HG02763 (cell line): ENCODE measurements around the gene CDCA3.
"Not testable (repeated sequence)": the region's sequence is repeated elsewhere in the genome, so short reads cannot be mapped to it uniquely, and the experiment has no call there.

Experiments used
- ATAC-seq: cut with Tn5 transposase; IDR thresholded peaks from one replicate; pipeline ENCODE4 v1.9.1; 2021; ENCODE audit warnings: mild to moderate bottlenecking, moderate library complexity; ENCODE audit not compliant: unreplicated experiment

CDCA3 gene

DNA sequence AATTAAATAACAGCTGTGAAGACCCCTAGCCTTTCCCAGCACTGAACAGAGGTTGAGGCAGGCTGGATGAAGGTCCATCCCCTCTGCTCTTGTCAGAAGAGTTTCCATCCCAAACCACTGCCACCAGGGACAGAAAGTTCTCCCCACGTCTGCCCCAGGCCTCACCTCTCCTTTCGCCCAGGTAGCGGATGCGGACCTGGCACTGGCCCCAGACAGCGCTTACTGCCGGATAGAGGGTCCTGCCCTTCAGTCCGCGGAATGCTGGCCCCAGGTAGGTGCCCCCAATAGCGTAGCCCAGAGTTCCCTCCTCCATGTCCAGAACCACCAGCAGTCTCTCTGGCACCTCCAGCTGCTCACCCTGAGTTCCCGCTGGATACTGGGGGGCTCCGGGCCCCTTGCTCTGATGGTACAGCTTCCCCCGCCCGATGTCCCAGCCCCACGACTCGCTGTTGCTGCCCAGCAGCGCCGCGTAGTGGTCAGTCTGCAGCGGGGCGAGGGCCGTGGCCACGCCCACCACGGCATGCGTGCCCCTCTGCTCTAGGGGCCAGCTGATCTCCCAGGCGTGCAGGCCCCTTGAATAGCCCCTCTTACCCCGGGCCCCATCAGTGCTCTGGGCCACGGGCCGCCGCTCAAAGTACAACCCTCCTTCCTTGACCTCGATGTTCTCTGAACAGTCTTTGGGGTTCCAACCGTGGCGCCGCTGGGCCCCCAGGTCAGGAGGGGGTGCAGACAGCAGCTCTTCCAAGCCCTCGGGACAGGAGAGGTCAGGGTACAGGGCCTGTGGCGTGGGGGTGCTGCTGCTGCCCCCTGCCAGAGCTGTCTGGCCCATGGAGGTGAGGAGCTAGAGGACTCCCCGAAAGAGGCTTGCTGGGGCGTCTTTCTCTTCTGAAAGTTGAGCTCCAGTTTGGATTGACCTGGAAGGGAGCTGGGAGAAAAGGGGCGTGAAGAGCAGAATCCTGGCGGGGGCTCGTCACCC is 21.3 kb upstream of the CDCA3 start:
- peak; percentile 25 for ATAC-seq

DNA sequence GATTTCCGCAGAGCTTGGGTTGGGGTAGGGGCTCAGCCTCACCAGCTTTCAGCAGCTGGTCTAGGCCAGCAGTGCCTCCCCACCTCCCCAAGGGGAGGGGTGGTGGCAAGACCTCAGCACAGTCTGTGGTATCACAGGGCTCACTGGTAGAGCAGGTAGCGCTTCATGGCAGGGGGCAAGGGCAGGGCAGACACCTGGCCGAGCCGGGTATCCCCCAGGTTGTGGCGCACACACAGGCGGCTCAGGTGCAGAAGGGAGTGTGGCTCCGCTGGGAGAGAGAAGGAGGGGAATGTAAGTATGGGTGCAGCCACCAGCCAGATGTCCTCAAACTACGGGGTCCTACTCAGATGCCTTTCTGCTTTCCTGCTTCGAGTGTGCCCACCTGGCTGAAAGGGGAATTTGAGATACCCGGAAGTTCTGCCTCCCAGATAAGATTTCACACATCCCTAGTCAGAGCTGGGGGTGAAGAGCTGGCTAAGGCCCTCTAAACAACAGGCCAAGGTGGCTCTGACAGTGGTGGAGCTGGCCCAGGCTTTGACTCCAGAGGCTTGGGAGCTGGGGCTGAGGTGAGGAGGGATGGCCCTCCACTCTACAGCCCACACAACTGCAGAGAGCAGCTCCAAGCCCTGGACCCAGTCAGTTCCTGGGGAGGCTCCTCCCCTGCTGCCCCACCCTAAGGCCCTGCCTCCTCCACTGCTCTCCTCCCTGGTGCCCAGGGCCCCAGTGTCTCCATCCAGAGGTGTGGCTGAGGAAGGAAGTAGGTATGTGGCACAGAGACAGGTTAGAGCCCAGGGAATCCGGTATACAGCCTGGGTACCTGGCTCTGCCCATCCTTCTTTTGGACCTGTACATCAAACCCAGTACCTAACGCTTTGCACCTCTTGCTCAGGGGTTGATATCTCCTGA is 20.2 kb upstream of the CDCA3 start:
- ATAC-seq = no peak

DNA sequence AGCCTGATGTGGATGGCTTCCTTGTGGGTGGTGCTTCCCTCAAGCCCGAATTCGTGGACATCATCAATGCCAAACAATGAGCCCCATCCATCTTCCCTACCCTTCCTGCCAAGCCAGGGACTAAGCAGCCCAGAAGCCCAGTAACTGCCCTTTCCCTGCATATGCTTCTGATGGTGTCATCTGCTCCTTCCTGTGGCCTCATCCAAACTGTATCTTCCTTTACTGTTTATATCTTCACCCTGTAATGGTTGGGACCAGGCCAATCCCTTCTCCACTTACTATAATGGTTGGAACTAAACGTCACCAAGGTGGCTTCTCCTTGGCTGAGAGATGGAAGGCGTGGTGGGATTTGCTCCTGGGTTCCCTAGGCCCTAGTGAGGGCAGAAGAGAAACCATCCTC is 19.2 kb upstream of the CDCA3 start:
- ATAC-seq = not testable (repeated sequence)

DNA sequence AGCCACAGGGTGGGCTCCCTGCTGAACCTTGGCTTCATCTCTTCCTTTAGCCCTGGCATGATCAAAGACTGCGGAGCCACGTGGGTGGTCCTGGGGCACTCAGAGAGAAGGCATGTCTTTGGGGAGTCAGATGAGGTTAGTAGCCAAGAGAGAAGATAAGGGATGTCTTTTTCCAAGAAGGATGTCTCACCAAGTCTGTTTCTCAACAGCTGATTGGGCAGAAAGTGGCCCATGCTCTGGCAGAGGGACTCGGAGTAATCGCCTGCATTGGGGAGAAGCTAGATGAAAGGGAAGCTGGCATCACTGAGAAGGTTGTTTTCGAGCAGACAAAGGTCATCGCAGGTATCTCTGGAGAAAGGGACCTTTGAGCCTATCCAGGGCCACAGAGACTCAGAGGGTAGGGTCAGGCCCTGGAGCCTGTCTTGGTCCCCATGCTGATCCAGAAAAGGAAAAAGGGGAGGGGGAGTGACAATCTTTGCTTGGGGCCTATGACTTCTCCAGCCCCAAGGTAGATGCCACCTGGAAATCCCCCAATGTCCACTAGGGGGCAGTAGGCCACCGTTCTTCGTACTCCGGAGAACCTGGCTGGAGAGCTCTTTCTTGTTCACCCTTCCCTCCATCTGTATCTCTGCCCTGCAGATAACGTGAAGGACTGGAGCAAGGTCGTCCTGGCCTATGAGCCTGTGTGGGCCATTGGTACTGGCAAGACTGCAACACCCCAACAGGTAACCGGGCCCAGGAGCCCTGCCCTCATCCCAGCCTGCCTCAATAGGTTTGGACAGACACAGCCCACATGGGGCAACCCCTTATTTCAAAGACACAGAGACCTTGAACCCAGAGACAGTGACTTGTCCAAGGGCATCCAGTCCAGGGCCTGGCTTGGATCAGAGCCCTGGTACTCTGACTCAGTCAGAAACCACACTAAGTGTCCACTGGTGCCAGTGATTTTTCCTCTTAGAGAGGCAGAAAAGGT is 18.2 kb upstream of the CDCA3 start:
- no peak for ATAC-seq

DNA sequence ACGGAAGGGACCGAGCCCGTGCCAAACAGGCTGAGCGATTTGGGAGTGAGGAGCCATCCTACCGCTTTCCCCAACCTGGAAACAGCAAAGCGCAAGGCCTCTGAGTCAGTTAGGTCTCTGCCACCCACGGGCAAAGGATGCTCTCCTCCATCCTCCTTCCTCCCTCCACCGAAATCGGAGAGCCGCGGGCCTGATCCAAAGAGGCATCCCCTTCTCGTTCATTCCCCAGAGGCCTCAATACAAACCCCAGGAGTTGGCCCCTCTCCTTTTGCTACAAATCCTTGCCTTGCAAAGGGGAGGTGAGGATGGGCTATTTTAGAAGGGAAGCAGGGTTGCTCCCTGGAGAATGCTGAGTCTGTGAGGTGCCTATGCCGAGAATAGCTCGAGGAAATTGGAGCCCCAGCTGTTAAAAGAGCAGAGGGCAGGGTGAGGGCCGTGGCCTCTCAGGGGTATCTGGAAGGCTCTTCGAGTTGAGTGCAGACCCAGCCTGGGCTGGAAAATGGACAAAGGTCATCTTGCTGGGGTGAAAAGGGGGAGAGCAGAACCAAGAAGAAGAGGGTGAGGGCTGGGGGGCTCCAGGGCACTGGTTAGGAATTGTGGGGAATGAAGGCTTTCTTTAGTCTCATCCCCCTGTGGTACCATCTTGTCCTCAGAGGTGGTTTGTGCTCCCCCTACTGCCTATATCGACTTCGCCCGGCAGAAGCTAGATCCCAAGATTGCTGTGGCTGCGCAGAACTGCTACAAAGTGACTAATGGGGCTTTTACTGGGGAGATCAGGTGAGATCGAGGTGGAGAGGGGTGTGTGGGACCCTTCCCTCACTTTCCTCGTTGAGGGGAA is 17.3 kb upstream of the CDCA3 start:
- ATAC-seq = no peak

DNA sequence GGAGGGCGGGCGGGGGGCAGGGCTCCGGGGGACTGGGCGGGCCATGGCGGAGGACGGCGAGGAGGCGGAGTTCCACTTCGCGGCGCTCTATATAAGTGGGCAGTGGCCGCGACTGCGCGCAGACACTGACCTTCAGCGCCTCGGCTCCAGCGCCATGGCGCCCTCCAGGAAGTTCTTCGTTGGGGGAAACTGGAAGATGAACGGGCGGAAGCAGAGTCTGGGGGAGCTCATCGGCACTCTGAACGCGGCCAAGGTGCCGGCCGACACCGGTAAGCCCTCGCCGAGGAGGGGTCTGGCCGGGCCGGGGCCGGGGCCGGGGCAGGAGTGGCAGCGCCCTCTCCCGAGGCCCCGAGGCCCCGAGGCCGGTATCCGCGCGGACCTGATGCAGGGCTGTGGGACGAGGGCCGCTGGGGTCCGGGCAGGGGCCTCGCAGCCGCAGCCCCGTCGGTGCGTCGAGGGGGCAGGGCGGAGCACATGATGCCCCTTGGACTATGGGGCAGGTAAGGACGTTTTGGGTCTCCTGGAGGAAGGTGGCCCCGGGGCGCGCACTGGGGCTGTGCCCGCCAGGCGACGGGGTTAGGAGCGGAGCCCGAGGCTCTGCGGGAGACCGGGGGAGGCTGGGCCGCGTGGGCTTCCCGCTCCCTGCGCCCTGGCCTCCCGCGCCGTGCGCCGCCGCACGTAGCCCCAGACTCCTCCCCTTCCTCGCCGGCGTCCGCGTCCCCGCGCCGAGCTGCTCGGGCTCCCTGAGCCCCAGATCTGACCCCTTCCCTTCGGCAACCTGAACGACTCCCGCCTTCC is 16.5 kb upstream of the CDCA3 start, which contains the start of gene TPI1:
Gene TPI1 (plus strand): TSS at position 119 of the 798 bp plus-strand sequence. CDS start 36 bp downstream, at position 155.
- peak; percentile 63 for ATAC-seq

DNA sequence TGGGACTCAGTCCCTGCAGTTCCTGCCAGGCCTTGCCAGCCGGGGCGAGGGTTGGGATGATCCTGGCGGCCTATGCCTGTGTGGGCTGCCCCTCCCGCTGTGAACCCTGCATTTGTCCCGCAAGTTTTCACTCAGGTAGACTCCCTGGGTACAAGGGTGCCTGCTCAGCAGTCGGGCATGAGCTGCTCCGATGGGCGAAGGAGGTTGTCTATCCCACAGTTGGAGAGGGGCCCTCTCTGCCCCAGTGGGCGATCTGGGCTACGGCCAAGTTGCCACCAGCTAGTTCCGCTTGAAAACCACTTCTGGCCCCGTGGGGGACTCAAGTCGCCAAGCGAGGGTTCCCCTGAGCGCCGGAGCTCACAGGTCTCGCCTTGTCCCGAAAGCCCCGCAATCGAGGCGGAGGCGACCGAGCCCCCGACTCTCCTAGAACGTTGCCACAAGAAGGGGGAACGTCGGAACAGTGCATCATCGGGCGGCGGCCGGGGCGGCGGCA is 15.9 kb upstream of the CDCA3 start:
- ATAC-seq = no peak

DNA sequence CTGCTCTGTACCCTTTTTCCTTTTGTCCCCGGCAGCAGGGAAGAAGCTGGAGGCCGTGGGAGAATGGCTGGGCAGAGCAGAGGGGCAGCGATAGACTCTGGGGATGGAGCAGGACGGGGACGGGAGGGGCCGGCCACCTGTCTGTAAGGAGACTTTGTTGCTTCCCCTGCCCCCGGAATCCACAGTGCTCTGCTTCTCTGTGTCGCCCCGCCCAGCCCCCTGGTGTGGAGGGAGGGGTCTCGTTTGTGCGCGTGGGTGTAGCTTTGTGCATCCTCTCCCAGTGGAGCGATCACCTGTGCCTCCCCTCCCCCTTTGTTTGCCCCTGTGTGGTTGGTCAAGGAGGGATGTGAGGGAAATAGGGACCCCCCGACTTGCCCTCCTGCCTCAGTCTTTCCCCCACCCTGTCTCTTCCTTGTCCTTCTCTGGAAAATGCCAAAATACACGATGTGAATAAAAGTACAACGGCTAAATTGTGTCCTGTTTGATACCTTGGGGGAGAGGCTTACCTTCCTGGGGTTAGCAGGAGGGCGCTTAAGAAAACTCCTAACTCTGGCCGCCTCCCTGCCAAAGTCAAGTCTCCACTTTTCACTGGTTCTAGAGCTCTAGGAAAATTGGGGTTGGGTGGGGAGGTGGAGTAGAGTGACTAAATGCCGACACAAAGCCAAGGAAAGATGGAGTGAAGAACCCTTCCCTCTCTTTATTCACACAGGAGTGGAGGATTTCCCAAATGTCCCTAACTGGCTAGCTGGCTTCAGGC is 15.3 kb upstream of the CDCA3 start:
- ATAC-seq = no peak

DNA sequence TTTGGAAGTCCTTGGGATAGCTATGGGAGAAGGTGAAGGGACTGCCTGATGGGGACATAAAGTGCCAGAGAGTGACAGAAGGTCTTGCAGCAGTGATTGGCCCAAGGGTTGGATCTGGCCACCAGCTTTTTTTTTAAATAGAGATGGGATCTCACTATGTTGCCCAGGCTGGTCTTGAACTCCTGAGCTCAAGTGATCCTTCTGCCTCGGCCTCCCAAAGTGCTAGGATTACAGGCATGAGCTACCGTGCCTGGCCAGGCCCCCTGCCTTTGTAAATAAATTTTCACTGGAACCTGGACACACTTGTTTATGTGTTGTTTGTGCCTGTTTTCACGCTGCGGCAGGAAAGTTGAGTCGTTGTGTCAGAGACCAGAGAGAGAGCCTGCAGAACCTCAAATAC is 14.2 kb upstream of the CDCA3 start:
- ATAC-seq = not testable (repeated sequence)

DNA sequence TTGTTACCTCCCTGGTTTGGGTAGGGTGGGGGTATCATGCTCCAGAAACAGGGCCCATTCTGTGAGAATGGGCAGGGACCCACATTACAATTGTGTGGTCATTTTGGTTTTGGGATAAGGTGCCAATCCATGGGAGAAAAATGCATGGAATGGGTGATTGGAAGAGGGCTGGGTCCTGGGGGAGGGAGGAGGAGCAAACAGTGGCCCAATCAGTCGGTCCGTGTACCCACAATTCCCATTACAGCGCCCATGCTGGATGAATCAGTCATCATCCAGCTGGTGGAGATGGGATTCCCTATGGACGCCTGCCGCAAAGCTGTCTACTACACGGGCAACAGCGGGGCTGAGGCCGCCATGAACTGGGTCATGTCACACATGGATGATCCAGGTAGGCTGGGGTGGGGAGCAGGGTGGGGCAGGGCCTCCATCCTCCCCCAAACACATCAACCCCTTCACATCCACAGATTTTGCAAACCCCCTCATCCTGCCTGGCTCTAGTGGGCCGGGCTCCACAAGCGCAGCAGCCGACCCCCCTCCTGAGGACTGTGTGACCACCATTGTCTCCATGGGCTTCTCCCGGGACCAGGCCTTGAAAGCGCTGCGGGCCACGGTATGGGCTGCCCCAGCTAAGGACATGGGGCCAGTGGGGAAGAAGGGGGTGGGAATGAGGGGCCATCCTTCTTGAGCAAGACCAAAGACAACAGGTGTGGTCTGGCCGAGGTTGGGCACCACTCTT is 12.7 kb upstream of the CDCA3 start:
- ATAC-seq = no peak

DNA sequence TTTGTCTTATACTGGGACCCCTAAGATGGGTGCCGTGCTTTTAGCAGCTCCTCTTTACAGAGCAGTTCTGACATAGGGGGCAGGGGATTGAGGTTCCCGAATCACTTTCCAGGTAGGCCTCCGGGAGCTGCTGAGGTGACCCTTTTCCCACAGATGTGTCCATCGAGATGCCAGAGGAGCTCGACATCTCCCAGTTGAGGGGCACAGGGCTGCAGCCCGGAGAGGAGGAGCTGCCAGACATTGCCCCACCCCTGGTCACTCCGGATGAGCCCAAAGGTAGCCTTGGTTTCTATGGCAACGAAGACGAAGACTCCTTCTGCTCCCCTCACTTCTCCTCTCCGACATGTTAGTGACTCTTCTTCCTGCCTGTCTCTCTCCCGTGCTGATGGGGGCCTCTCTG is 11.9 kb upstream of the CDCA3 start:
- no peak for ATAC-seq

DNA sequence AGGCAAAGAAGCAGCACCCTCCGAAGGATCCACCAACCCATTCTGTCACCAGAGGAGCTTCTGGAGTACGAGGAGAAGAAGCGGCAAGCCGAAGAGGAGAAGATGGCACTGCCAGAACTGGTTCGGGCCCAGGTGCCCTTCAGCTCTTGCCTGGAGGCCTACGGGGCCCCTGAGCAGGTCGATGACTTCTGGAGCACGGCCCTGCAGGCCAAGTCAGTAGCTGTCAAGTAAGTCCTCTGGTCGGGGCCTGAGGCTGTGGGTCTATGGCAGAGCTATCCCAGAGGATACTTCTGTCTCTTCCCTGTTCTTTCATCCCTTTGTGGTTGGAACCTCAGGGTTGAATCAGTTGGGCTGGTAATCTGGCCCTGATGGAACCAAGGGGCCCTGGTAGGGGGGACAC is 10.3 kb upstream of the CDCA3 start:
- no peak for ATAC-seq

DNA sequence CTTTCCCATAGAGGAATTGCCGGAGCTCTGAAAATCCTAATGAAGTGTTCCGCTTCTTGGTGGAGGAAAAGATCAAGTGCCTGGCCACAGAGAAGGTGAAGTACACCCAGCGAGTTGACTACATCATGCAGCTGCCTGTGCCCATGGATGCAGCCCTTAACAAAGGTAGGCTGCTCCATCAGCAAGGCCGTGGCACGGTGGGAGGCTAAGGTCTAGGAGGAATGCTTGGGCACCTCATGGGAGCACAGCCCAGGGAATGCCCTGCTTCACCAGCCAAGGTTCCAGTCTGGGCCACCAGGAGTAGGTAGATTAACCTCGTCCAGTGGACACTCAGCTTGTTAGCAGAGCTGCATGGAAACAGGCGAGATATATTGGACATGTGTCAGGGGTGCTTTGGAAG is 9.9 kb upstream of the CDCA3 start:
- no peak for ATAC-seq

DNA sequence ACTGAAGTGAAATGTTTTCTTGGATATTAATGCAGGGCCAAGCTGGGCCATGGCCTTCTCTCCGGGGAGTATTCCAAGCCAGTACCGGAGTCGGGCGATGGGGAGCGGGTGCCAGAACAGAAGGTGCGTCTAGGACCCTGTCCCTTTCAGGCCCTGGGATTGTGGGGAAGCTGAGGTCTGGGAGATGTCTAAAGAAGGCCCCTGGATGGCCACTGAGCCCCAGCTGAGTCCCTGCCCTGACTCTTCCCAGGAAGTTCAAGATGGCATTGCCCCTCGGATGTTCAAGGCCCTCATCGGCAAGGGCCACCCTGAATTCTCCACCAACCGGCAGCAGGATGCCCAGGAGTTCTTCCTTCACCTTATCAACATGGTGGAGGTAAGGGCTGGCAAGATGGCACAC is 9.0 kb upstream of the CDCA3 start:
- no peak for ATAC-seq

DNA sequence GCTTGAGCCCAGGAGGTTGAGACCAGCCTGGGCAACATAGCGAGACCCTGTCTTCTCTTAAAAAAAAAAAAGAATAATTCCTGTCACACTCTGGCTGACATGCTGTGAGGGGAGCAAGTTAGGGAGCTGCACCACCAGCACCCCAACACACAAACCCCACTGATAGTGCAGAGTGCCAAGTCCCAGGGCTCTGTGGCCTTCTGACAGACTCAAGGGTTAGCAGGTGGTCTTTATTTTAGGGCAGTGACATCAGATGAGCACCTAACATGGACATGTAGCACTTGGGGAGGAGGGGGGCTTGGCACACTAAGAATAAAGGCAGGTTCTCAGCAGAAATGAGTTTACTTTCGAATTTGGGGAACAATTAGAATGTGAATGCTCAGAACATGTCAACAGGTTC is 7.7 kb upstream of the CDCA3 start:
- ATAC-seq = no peak

DNA sequence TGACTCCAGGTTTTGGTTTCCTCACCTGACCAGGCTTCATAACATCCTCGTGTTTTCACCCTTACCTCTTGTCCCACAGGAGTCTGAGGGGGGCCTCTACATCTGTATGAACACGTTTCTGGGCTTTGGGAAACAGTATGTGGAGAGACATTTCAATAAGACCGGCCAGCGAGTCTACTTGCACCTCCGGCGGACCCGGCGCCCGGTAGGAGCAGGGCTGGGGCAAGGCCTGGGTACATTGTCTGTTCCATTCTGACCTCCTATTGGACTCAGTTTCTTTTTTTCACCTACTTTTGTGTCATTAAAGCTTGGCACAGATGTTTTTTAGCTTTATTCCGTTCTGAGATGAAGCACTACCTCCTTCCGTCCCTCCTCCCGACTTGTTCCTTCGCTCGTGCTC is 4.2 kb upstream of the CDCA3 start:
- ATAC-seq = no peak

DNA sequence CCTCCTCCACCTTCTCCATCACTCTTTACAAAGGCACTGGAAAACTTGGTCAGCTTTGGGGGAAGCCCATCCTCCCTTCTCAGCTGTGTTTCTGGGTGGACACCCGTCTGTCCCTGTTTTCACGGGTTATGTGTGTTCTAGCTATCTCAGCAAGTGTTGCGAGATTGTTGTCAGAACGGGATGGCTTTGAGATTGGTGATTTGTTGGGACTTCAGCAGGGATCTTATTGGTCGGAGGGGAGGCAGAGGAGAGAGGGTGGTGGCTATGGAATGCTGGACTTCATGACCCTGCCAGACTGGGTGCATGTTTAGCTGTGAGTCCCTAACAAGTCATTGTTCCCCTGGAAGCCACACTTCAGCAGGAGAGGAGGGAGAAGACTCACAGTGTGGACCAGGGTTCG is 3.0 kb upstream of the CDCA3 start:
- no peak for ATAC-seq
